Gastrocnemius medialis (tissue), 4 donors: ENCODE measurements around the gene TRAPPC2.

Source experiments
- CTCF ChIP-seq, 5 experiments: fragments of 450-650 bp in 3 of 5; fragments of 200-600 bp in 2 of 5; sonication (generic) in 2 of 5; IDR thresholded peaks in 4 of 5; conservative IDR thresholded peaks in 1 of 5; 1 replicate in 4 of 5; 2 replicates in 1 of 5; pipeline ENCODE4 v1.5.1; 2016 to 2019; ENCODE audit warnings: antibody characterized with exemption in 5 of 5, mild to moderate bottlenecking in 3 of 5, moderate library complexity in 3 of 5
- POLR2A ChIP-seq, 2 donors: fragments of 450-650 bp; IDR thresholded peaks; one replicate each; pipeline ENCODE4 v1.6.1; 2017; ENCODE audit warnings: antibody characterized with exemption in 2 of 2, mild to moderate bottlenecking in 2 of 2, moderate library complexity in 2 of 2

- no peak for TF ChIP-seq CTCF (IDR thresholded peaks at IDR 0.05 in 4 of 5, conservative IDR thresholded peaks at IDR 0.05 in 1 of 5)
- peak in 1 of 2 donors; percentile 12 for TF ChIP-seq POLR2A (IDR thresholded peaks at IDR 0.05)
Measured at GRCh38 chrX:13763489-13763888, 29.1 kb upstream of the TRAPPC2 start.
